HL-60 (cell line): Measurements from ENCODE around the gene C2orf92.

Experiments used
- DNase-seq, 2 experiments: peaks; one replicate each; pipeline ENCODE4 v3.0.0-alpha.2; 2010 to 2020; ENCODE audit warnings: low read depth in 1 of 2, low spot score in 1 of 2
- H3K27ac ChIP-seq: fragments of 250-450 bp; sonication (Bioruptor Pico); replicated peaks from 2 replicates; pipeline ENCODE4 v1.5.1; 2020; ENCODE audit warnings: mild to moderate bottlenecking, moderate library complexity
- H3K27me3 ChIP-seq: fragments of 250-450 bp; sonication (Bioruptor Pico); 2 replicates; pipeline ENCODE4 v1.5.1; 2021; ENCODE audit warnings: mild to moderate bottlenecking, moderate library complexity; ENCODE audit not compliant: insufficient read depth, poor library complexity, severe bottlenecking
- H3K4me3 ChIP-seq: replicated peaks from 2 replicates; pipeline ENCODE4 v1.5.1; 2011; ENCODE audit warnings: mild to moderate bottlenecking, control low read depth, low read length; ENCODE audit not compliant: insufficient read depth
- GABPA ChIP-seq: IDR thresholded peaks from 2 replicates; pipeline ENCODE4 v1.6.1; 2012; ENCODE audit warnings: low read depth
- POLR2AphosphoS5 ChIP-seq: IDR thresholded peaks from 2 replicates; pipeline ENCODE4 v1.6.1; 2012; ENCODE audit warnings: low read depth
- SPI1 ChIP-seq: IDR thresholded peaks from 2 replicates; pipeline ENCODE4 v1.6.1; 2012; ENCODE audit warnings: low read depth, mild to moderate bottlenecking, borderline replicate concordance
- TF ChIP-seq, protein P1 (sequence below): IDR thresholded peaks from one replicate; pipeline ENCODE4 v1.5.1; 2011; ENCODE audit warnings: low read length, control low read depth, inconsistent platforms; ENCODE audit not compliant: insufficient read depth
- TF ChIP-seq, protein P2 (sequence below): IDR thresholded peaks from 2 replicates; pipeline ENCODE4 v1.6.1; 2012; ENCODE audit warnings: low read depth; ENCODE audit not compliant: insufficient replicate concordance

The C2orf92 gene

DNA sequence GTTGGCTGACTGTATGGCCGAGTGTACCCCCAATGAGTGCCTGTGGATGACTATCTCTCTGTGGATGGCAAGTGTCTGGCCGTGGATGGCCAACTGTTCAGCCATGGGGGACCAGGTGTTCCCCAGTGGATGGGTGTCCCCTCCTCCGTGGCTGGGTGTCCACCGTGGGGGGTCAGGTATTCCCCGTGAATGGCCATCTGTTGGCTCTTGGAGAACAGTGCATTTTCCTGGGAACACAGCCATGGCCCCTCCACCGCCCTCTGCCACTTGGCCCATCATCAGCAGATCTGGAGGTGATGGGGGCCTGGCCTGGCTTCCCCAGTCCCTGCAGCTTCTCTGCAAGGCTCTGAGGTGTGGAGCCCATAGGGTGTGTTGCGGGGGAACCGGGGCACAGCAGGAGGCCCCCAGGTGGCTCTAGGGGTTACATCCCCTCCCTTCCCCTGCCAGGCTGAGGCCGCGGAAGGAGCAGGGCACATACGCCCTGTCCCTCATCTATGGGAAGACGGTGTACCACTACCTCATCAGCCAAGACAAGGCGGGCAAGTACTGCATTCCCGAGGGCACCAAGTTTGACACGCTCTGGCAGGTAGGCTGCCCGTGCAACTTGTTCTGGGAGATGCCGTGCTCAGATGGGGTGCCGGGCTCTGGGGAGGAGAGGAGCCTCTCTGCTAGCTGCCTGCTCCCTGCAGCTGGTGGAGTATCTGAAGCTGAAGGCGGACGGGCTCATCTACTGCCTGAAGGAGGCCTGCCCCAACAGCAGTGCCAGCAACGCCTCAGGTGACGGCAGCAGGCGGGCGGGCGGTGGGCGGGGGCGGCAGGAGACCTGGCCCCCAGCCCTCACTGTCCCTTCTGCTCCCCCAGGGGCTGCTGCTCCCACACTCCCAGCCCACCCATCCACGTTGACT, 63.2 kb downstream of the C2orf92 start:
- no peak overlapping the region for H3K27ac ChIP-seq

GRCh38 chr2:97733341-97734035, 64.0 kb downstream of the C2orf92 start:
- Histone ChIP-seq H3K4me3 (no peak overlapping the region), H3K27me3 (no peaks in the 10 kb centered on the region), H3K27ac (no peak overlapping the region)
- TF ChIP-seq GABPA (no peak), POLR2AphosphoS5 (no peak), SPI1 (no peak)
- TF ChIP-seq, protein P1, sequence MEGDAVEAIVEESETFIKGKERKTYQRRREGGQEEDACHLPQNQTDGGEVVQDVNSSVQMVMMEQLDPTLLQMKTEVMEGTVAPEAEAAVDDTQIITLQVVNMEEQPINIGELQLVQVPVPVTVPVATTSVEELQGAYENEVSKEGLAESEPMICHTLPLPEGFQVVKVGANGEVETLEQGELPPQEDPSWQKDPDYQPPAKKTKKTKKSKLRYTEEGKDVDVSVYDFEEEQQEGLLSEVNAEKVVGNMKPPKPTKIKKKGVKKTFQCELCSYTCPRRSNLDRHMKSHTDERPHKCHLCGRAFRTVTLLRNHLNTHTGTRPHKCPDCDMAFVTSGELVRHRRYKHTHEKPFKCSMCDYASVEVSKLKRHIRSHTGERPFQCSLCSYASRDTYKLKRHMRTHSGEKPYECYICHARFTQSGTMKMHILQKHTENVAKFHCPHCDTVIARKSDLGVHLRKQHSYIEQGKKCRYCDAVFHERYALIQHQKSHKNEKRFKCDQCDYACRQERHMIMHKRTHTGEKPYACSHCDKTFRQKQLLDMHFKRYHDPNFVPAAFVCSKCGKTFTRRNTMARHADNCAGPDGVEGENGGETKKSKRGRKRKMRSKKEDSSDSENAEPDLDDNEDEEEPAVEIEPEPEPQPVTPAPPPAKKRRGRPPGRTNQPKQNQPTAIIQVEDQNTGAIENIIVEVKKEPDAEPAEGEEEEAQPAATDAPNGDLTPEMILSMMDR, result no peak
- TF ChIP-seq, protein P2, sequence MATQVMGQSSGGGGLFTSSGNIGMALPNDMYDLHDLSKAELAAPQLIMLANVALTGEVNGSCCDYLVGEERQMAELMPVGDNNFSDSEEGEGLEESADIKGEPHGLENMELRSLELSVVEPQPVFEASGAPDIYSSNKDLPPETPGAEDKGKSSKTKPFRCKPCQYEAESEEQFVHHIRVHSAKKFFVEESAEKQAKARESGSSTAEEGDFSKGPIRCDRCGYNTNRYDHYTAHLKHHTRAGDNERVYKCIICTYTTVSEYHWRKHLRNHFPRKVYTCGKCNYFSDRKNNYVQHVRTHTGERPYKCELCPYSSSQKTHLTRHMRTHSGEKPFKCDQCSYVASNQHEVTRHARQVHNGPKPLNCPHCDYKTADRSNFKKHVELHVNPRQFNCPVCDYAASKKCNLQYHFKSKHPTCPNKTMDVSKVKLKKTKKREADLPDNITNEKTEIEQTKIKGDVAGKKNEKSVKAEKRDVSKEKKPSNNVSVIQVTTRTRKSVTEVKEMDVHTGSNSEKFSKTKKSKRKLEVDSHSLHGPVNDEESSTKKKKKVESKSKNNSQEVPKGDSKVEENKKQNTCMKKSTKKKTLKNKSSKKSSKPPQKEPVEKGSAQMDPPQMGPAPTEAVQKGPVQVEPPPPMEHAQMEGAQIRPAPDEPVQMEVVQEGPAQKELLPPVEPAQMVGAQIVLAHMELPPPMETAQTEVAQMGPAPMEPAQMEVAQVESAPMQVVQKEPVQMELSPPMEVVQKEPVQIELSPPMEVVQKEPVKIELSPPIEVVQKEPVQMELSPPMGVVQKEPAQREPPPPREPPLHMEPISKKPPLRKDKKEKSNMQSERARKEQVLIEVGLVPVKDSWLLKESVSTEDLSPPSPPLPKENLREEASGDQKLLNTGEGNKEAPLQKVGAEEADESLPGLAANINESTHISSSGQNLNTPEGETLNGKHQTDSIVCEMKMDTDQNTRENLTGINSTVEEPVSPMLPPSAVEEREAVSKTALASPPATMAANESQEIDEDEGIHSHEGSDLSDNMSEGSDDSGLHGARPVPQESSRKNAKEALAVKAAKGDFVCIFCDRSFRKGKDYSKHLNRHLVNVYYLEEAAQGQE, result no peak
- DNase-seq, result no peak

More for the DNA sequence above, 63.2 kb downstream of the C2orf92 start:
- Histone ChIP-seq H3K27me3 (no peaks in the 10 kb centered on the region), H3K4me3 (no peak overlapping the region)
- TF ChIP-seq POLR2AphosphoS5, result no peak
- TF ChIP-seq, protein P2, result no peak
- TF ChIP-seq GABPA, result no peak
- TF ChIP-seq, protein P1, result no peak
- no peak for TF ChIP-seq SPI1
- no peak for DNase-seq

- Histone ChIP-seq H3K4me3 (no peak overlapping the region), H3K27me3 (no peaks in the 10 kb centered on the region), H3K27ac (no peak overlapping the region)
- no peak for DNase-seq
- no peak for TF ChIP-seq POLR2AphosphoS5
- TF ChIP-seq, protein P2, result no peak
- TF ChIP-seq SPI1, result no peak
- TF ChIP-seq, protein P1, result no peak
- no peak for TF ChIP-seq GABPA
Measured at GRCh38 chr2:97734061-97735051, 64.8 kb downstream of the C2orf92 start.
